ENCODE results near the gene ZMYND10. TPM values are rescaled to one million over a fixed set of nuclear protein-coding genes. Genes with fewer than 3 reads are reported as not detected.

ZMYND10 gene
- total and polyA plus RNA-seq, 9 of the 15 experiments (the other 6 are each of a cell fraction or from before 2014, with no cell fraction given) = 0.20 to 2.8 (median 0.70) TPM

DNA sequence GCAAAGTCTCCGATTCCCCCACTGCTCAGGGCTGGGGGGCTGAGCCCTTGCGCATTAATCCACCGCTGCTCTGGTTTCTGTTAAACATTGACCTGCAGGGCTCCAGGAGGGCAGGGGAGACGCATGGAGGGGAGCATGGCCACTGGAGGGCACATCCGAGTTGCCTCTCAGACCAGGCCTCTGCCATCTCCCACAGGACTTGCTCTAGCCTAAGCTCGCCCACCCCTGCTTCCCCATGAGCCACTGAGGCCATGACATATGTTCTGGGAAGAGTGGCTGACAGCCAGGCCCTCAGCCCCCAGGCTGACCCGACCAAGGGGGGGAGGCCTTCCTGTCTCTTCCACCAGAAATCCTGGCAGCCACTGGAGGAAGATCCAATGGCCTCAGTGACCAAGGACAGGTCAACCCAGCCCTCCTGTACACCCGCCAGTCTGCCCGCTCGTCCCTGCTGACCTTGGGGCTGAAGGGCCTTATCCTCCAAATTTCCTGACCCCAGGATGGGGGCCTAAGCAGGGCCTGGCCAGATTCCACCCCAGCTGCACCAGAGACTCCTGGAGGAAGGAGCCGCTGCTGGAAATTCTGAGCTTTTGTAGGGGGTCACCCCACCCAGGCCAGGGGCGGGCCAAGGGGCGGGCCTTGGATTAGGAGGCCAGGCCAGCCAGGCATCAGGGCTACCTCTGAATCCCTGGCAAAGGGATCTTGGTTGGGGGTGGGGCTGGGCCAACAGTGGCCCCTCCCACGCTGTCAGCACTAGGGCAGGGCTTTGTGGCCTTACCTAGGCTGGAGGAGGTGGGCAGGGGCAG, 42.3 kb downstream of the ZMYND10 start, which contains the start of gene HYAL1 (continued):
- TF ChIP-seq, protein P1, sequence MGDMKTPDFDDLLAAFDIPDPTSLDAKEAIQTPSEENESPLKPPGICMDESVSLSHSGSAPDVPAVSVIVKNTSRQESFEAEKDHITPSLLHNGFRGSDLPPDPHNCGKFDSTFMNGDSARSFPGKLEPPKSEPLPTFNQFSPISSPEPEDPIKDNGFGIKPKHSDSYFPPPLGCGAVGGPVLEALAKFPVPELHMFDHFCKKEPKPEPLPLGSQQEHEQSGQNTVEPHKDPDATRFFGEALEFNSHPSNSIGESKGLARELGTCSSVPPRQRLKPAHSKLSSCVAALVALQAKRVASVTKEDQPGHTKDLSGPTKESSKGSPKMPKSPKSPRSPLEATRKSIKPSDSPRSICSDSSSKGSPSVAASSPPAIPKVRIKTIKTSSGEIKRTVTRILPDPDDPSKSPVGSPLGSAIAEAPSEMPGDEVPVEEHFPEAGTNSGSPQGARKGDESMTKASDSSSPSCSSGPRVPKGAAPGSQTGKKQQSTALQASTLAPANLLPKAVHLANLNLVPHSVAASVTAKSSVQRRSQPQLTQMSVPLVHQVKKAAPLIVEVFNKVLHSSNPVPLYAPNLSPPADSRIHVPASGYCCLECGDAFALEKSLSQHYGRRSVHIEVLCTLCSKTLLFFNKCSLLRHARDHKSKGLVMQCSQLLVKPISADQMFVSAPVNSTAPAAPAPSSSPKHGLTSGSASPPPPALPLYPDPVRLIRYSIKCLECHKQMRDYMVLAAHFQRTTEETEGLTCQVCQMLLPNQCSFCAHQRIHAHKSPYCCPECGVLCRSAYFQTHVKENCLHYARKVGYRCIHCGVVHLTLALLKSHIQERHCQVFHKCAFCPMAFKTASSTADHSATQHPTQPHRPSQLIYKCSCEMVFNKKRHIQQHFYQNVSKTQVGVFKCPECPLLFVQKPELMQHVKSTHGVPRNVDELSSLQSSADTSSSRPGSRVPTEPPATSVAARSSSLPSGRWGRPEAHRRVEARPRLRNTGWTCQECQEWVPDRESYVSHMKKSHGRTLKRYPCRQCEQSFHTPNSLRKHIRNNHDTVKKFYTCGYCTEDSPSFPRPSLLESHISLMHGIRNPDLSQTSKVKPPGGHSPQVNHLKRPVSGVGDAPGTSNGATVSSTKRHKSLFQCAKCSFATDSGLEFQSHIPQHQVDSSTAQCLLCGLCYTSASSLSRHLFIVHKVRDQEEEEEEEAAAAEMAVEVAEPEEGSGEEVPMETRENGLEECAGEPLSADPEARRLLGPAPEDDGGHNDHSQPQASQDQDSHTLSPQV (IDR thresholded peaks at IDR 0.05) = peak; percentile 48
- TF ChIP-seq, protein P2, sequence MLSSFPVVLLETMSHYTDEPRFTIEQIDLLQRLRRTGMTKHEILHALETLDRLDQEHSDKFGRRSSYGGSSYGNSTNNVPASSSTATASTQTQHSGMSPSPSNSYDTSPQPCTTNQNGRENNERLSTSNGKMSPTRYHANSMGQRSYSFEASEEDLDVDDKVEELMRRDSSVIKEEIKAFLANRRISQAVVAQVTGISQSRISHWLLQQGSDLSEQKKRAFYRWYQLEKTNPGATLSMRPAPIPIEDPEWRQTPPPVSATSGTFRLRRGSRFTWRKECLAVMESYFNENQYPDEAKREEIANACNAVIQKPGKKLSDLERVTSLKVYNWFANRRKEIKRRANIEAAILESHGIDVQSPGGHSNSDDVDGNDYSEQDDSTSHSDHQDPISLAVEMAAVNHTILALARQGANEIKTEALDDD (IDR thresholded peaks at IDR 0.05) = no peak
- TF ChIP-seq ZBED1 (IDR thresholded peaks at IDR 0.05) (no peak), ZFP1 (CRISPR knock-in tag; IDR thresholded peaks at IDR 0.05) (no peak), SIRT6 (IDR thresholded peaks at IDR 0.05; ENCODE audit: low read depth, low read length) (no peak), DIDO1 (tag; IDR thresholded peaks at IDR 0.05; ENCODE audit: low read depth) (no peak), ZNF239 (CRISPR knock-in tag; IDR thresholded peaks at IDR 0.05) (no peak), ZNF586 (CRISPR knock-in tag; conservative IDR thresholded peaks at IDR 0.05) (no peak), SUPT5H (IDR thresholded peaks at IDR 0.05) (peak; percentile 84), MBD2 (IDR thresholded peaks at IDR 0.05; ENCODE audit: borderline replicate concordance, low read depth) (0 out of 2 replicates have a peak, but pooled peaks have one; percentile 23), NCOA1 (IDR thresholded peaks at IDR 0.05; ENCODE audit: low read depth) (no peak), CBFA2T3 (IDR thresholded peaks at IDR 0.05) (no peak), KDM1A (IDR thresholded peaks at IDR 0.05) (no peak), CBX3 (IDR thresholded peaks at IDR 0.05; ENCODE audit: borderline replicate concordance in 1 of 2, low read length in 2 of 2) (no peak), SP2 (IDR thresholded peaks at IDR 0.05; ENCODE audit: extremely low read depth, low read depth, low read length, poor library complexity, severe bottlenecking) (no peak), E2F3 (CRISPR knock-in tag; IDR thresholded peaks at IDR 0.05) (no peak), BCL6 (CRISPR knock-in tag; IDR thresholded peaks at IDR 0.05) (no peak), POLR2B (IDR thresholded peaks at IDR 0.05; ENCODE audit: low read depth, partially characterized antibody) (peak; percentile 61), TAF1 (IDR thresholded peaks at IDR 0.05; ENCODE audit: control insufficient read depth, extremely low read depth, insufficient read depth, low read length, severe bottlenecking) (peak; percentile 43)
- TF ChIP-seq, protein P3, sequence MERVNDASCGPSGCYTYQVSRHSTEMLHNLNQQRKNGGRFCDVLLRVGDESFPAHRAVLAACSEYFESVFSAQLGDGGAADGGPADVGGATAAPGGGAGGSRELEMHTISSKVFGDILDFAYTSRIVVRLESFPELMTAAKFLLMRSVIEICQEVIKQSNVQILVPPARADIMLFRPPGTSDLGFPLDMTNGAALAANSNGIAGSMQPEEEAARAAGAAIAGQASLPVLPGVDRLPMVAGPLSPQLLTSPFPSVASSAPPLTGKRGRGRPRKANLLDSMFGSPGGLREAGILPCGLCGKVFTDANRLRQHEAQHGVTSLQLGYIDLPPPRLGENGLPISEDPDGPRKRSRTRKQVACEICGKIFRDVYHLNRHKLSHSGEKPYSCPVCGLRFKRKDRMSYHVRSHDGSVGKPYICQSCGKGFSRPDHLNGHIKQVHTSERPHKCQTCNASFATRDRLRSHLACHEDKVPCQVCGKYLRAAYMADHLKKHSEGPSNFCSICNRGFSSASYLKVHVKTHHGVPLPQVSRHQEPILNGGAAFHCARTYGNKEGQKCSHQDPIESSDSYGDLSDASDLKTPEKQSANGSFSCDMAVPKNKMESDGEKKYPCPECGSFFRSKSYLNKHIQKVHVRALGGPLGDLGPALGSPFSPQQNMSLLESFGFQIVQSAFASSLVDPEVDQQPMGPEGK (CRISPR knock-in tag; IDR thresholded peaks at IDR 0.05; ENCODE audit: borderline replicate concordance) = no peak
- TF ChIP-seq, protein P4, sequence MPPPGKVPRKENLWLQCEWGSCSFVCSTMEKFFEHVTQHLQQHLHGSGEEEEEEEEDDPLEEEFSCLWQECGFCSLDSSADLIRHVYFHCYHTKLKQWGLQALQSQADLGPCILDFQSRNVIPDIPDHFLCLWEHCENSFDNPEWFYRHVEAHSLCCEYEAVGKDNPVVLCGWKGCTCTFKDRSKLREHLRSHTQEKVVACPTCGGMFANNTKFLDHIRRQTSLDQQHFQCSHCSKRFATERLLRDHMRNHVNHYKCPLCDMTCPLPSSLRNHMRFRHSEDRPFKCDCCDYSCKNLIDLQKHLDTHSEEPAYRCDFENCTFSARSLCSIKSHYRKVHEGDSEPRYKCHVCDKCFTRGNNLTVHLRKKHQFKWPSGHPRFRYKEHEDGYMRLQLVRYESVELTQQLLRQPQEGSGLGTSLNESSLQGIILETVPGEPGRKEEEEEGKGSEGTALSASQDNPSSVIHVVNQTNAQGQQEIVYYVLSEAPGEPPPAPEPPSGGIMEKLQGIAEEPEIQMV (tag; conservative IDR thresholded peaks at IDR 0.05; ENCODE audit: low read depth) = no peak

All from K562 (cell line).